ENCODE data around the gene BANF2. TPM values are rescaled to one million over a fixed set of nuclear protein-coding genes. Genes with fewer than 3 reads are reported as not detected.
"Not testable (repeated sequence)": the region's sequence is repeated elsewhere in the genome, so short reads cannot be mapped to it uniquely, and the experiment has no call there.

The BANF2 gene
- total and polyA plus RNA-seq, 5 donors from 2014 or later, result not detected

GRCh38 chr20:17697171-17697570, 2.6 kb upstream of the BANF2 start:
- Mint-ChIP-seq H3K27ac (no peak overlapping the region), H3K4me3 (no peak overlapping the region), H3K4me1 (no peaks in the 10 kb centered on the region), H3K27me3 (peaks cover 4% of the 10 kb centered on the region), H3K36me3 (no peaks in the 10 kb centered on the region), H3K9me3 (no peaks in the 10 kb centered on the region)
- peaks cover 0 to 3% of the 10 kb centered on the region in 2 experiments for H3K9me3 ChIP-seq (ENCODE audit: control insufficient read depth in 2 of 2, low read length in 2 of 2)
- H3K27ac ChIP-seq (ENCODE audit: insufficient read depth, low read length, poor library complexity, severe bottlenecking), result no peak overlapping the region
- no peak overlapping the region for H3K4me3 ChIP-seq (ENCODE audit: low read depth, low read length)
- no peaks in the 10 kb centered on the region for H3K4me1 ChIP-seq (ENCODE audit: control insufficient read depth, insufficient read depth, low read length, poor library complexity, severe bottlenecking)
- no peaks in the 10 kb centered on the region for H3K36me3 ChIP-seq (ENCODE audit: control insufficient read depth, insufficient read depth, low read length)
- ATAC-seq (ENCODE audit: low read depth in 2 of 2) (no peak), DNase-seq (no peak)
- no peaks in the 10 kb centered on the region for H3K27me3 ChIP-seq (ENCODE audit: control insufficient read depth, insufficient read depth, low read length)

- Histone ChIP-seq H3K27ac (ENCODE audit: insufficient read depth, low read length, poor library complexity, severe bottlenecking) (no peak overlapping the region), H3K4me1 (ENCODE audit: control insufficient read depth, insufficient read depth, low read length, poor library complexity, severe bottlenecking) (no peaks in the 10 kb centered on the region), H3K36me3 (ENCODE audit: control insufficient read depth, insufficient read depth, low read length) (no peaks in the 10 kb centered on the region), H3K4me3 (ENCODE audit: low read depth, low read length) (no peak overlapping the region), H3K9me3 (ENCODE audit: control insufficient read depth in 2 of 2, low read length in 2 of 2) (peaks cover 0 to 3% of the 10 kb centered on the region in 2 experiments), H3K27me3 (ENCODE audit: control insufficient read depth, insufficient read depth, low read length) (no peaks in the 10 kb centered on the region)
- no peaks in the 10 kb centered on the region for H3K36me3 Mint-ChIP-seq
- H3K27me3 Mint-ChIP-seq, result peaks cover 5% of the 10 kb centered on the region
- no peak overlapping the region for H3K27ac Mint-ChIP-seq
- DNase-seq (no peak), ATAC-seq (ENCODE audit: low read depth in 2 of 2) (no peak)
- no peak overlapping the region for H3K4me3 Mint-ChIP-seq
- H3K4me1 Mint-ChIP-seq, result no peaks in the 10 kb centered on the region
- no peaks in the 10 kb centered on the region for H3K9me3 Mint-ChIP-seq
Observed at GRCh38 chr20:17698384-17698783, 1.4 kb upstream of the BANF2 start.

GRCh38 chr20:17700637-17701036, 871 bp downstream of the BANF2 start:
- H3K27me3 ChIP-seq (ENCODE audit: control insufficient read depth, insufficient read depth, low read length), result no peaks in the 10 kb centered on the region
- Mint-ChIP-seq H3K27me3 (peaks cover 5% of the 10 kb centered on the region), H3K4me1 (no peaks in the 10 kb centered on the region), H3K4me3 (no peak overlapping the region), H3K9me3 (no peaks in the 10 kb centered on the region), H3K36me3 (no peaks in the 10 kb centered on the region), H3K27ac (no peak overlapping the region)
- no peaks in the 10 kb centered on the region for H3K4me1 ChIP-seq (ENCODE audit: control insufficient read depth, insufficient read depth, low read length, poor library complexity, severe bottlenecking)
- H3K4me3 ChIP-seq (ENCODE audit: low read depth, low read length), result no peak overlapping the region
- H3K27ac ChIP-seq (ENCODE audit: insufficient read depth, low read length, poor library complexity, severe bottlenecking), result no peak overlapping the region
- DNase-seq (no peak), ATAC-seq (ENCODE audit: low read depth in 2 of 2) (no peak)
- H3K9me3 ChIP-seq (ENCODE audit: control insufficient read depth in 2 of 2, low read length in 2 of 2), result peaks cover 0 to 3% of the 10 kb centered on the region in 2 experiments
- no peaks in the 10 kb centered on the region for H3K36me3 ChIP-seq (ENCODE audit: control insufficient read depth, insufficient read depth, low read length)

GRCh38 chr20:17701826-17702225, 2.1 kb downstream of the BANF2 start:
- no peak for ATAC-seq (ENCODE audit: low read depth in 2 of 2)
- no peak overlapping the region for H3K27ac ChIP-seq (ENCODE audit: insufficient read depth, low read length, poor library complexity, severe bottlenecking)
- H3K9me3 ChIP-seq (ENCODE audit: control insufficient read depth in 2 of 2, low read length in 2 of 2), result no peaks in the 10 kb centered on the region
- Mint-ChIP-seq H3K27me3 (peaks cover 5% of the 10 kb centered on the region), H3K4me3 (no peak overlapping the region), H3K4me1 (no peaks in the 10 kb centered on the region), H3K27ac (no peak overlapping the region), H3K36me3 (no peaks in the 10 kb centered on the region), H3K9me3 (no peaks in the 10 kb centered on the region)
- H3K4me1 ChIP-seq (ENCODE audit: control insufficient read depth, insufficient read depth, low read length, poor library complexity, severe bottlenecking), result no peaks in the 10 kb centered on the region
- no peaks in the 10 kb centered on the region for H3K27me3 ChIP-seq (ENCODE audit: control insufficient read depth, insufficient read depth, low read length)
- no peaks in the 10 kb centered on the region for H3K36me3 ChIP-seq (ENCODE audit: control insufficient read depth, insufficient read depth, low read length)
- no peak for DNase-seq
- no peak overlapping the region for H3K4me3 ChIP-seq (ENCODE audit: low read depth, low read length)

- Mint-ChIP-seq H3K9me3 (no peaks in the 10 kb centered on the region), H3K4me1 (no peaks in the 10 kb centered on the region), H3K27ac (no peak overlapping the region), H3K27me3 (peaks cover 5% of the 10 kb centered on the region), H3K36me3 (no peaks in the 10 kb centered on the region), H3K4me3 (no peak overlapping the region)
- Histone ChIP-seq H3K4me3 (ENCODE audit: low read depth, low read length) (no peak overlapping the region), H3K9me3 (ENCODE audit: control insufficient read depth in 2 of 2, low read length in 2 of 2) (no peaks in the 10 kb centered on the region), H3K27me3 (ENCODE audit: control insufficient read depth, insufficient read depth, low read length) (no peaks in the 10 kb centered on the region), H3K4me1 (ENCODE audit: control insufficient read depth, insufficient read depth, low read length, poor library complexity, severe bottlenecking) (no peaks in the 10 kb centered on the region), H3K36me3 (ENCODE audit: control insufficient read depth, insufficient read depth, low read length) (no peaks in the 10 kb centered on the region), H3K27ac (ENCODE audit: insufficient read depth, low read length, poor library complexity, severe bottlenecking) (no peak overlapping the region)
- DNase-seq (no peak), ATAC-seq (ENCODE audit: low read depth in 2 of 2) (no peak)
Observed at GRCh38 chr20:17704589-17705317, 5.0 kb downstream of the BANF2 start.

- Histone ChIP-seq H3K27me3 (ENCODE audit: control insufficient read depth, insufficient read depth, low read length) (no peaks in the 10 kb centered on the region), H3K4me1 (ENCODE audit: control insufficient read depth, insufficient read depth, low read length, poor library complexity, severe bottlenecking) (no peaks in the 10 kb centered on the region), H3K4me3 (ENCODE audit: low read depth, low read length) (no peak overlapping the region), H3K27ac (ENCODE audit: insufficient read depth, low read length, poor library complexity, severe bottlenecking) (no peak overlapping the region), H3K36me3 (ENCODE audit: control insufficient read depth, insufficient read depth, low read length) (no peaks in the 10 kb centered on the region), H3K9me3 (ENCODE audit: control insufficient read depth in 2 of 2, low read length in 2 of 2) (no peaks in the 10 kb centered on the region)
- no peak overlapping the region for H3K4me3 Mint-ChIP-seq
- ATAC-seq (ENCODE audit: low read depth in 2 of 2) (no peak), DNase-seq (no peak)
- no peaks in the 10 kb centered on the region for H3K4me1 Mint-ChIP-seq
- H3K27ac Mint-ChIP-seq, result no peak overlapping the region
- peaks cover 5% of the 10 kb centered on the region for H3K27me3 Mint-ChIP-seq
- no peaks in the 10 kb centered on the region for H3K36me3 Mint-ChIP-seq
- no peaks in the 10 kb centered on the region for H3K9me3 Mint-ChIP-seq
Observed at GRCh38 chr20:17705916-17706315, 6.2 kb downstream of the BANF2 start.

- ATAC-seq (ENCODE audit: low read depth in 2 of 2) (no peak), DNase-seq (no peak)
- H3K36me3 ChIP-seq (ENCODE audit: control insufficient read depth, insufficient read depth, low read length), result no peaks in the 10 kb centered on the region
- no peaks in the 10 kb centered on the region for H3K9me3 Mint-ChIP-seq
- H3K27me3 Mint-ChIP-seq, result peaks cover 5% of the 10 kb centered on the region
- no peaks in the 10 kb centered on the region for H3K4me1 Mint-ChIP-seq
- no peak overlapping the region for H3K4me3 ChIP-seq (ENCODE audit: low read depth, low read length)
- no peak overlapping the region for H3K27ac ChIP-seq (ENCODE audit: insufficient read depth, low read length, poor library complexity, severe bottlenecking)
- H3K36me3 Mint-ChIP-seq, result no peaks in the 10 kb centered on the region
- no peaks in the 10 kb centered on the region for H3K4me1 ChIP-seq (ENCODE audit: control insufficient read depth, insufficient read depth, low read length, poor library complexity, severe bottlenecking)
- no peak overlapping the region for H3K27ac Mint-ChIP-seq
- H3K4me3 Mint-ChIP-seq, result no peak overlapping the region
- H3K9me3 ChIP-seq (ENCODE audit: control insufficient read depth in 2 of 2, low read length in 2 of 2), result no peaks in the 10 kb centered on the region
- H3K27me3 ChIP-seq (ENCODE audit: control insufficient read depth, insufficient read depth, low read length), result no peaks in the 10 kb centered on the region
Observed at GRCh38 chr20:17706632-17707031, 6.9 kb downstream of the BANF2 start.

- not testable (repeated sequence) for H3K27me3 ChIP-seq (ENCODE audit: control insufficient read depth, insufficient read depth, low read length); H3K36me3 ChIP-seq (ENCODE audit: control insufficient read depth, insufficient read depth, low read length); H3K36me3 Mint-ChIP-seq; H3K27ac ChIP-seq (ENCODE audit: insufficient read depth, low read length, poor library complexity, severe bottlenecking); DNase-seq; H3K4me3 Mint-ChIP-seq; ATAC-seq (ENCODE audit: low read depth in 2 of 2); H3K27ac Mint-ChIP-seq; H3K4me1 ChIP-seq (ENCODE audit: control insufficient read depth, insufficient read depth, low read length, poor library complexity, severe bottlenecking); H3K4me1 Mint-ChIP-seq; H3K4me3 ChIP-seq (ENCODE audit: low read depth, low read length); H3K27me3 Mint-ChIP-seq; H3K9me3 ChIP-seq (ENCODE audit: control insufficient read depth in 2 of 2, low read length in 2 of 2); H3K9me3 Mint-ChIP-seq
Observed at GRCh38 chr20:17707951-17708350, 8.2 kb downstream of the BANF2 start.

All from CD4-positive, CD25-positive, alpha-beta regulatory T cell (primary cell).